ENCODE results near the gene GAGE10.
"Not testable (repeated sequence)": the region's sequence is repeated elsewhere in the genome, so short reads cannot be mapped to it uniquely, and the experiment has no call there.

Gene GAGE10

DNA sequence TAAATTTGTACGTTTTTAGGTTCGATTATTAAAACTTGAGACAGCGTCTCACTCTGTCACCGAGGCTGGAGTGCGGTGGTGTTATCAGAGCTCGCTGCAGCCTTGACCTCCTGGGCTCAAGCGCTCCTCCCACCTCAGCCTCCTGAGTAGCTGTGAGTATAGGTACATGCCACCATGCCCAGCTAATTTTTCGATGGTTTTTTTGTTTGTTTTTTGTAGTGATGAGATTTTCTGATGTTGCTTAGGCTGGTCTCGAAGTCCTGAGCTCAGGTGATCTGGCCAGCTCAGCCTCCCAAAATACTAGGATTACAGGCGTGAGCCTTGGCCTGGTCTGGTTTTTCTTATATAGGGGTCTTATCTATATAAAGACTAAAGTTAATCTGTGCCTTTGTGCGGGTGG, 27.0 kb downstream of the GAGE10 start:
- not testable (repeated sequence) for DNase-seq (ENCODE audit: low spot score)

DNA sequence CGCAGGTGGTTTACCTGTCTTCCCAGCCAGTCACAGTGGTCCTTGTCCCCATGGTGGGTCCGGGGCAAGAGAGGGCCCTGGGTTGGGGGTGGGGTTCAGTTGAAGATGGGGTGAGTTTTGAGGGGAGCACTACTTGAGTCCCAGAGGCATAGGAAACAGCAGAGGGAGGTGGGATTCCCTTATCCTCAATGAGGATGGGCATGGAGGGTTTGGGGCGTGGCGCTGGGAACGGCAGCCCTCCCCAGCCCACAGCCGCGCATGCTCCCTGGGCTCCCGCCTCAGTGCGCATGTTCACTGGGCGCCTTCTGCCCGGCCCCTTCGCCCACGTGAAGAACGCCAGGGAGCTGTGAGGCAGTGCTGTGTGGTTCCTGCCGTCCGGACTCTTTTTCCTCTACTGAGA, 27.8 kb downstream of the GAGE10 start, which contains the start of gene GAGE13:
Gene GAGE13 (plus strand): TSS at position 301 of the 400 bp plus-strand sequence. CDS start 1,156 bp downstream, outside the sequence.
- not testable (repeated sequence) for DNase-seq (ENCODE audit: low spot score)

DNA sequence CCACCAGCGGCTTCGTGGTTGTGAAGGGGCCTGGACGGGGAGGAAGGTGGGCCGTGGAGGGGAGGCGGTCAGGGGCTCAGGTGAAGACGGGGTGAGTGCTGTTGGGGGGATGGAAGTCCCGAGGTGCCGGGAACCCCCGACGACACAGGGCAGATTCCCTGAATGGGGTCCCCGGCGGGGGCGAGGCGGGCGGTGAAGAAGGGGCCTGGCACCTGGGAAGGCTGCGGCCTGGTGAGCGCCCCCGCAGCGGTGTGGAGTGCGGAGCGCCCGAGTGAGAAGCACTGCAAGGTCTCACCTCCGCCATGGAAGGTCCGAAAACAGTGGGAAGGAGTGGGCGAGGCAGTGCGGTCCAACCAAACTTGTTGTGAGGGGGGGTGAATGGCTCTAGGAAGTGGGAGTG, 28.4 kb downstream of the GAGE10 start:
- not testable (repeated sequence) for DNase-seq (ENCODE audit: low spot score)

DNA sequence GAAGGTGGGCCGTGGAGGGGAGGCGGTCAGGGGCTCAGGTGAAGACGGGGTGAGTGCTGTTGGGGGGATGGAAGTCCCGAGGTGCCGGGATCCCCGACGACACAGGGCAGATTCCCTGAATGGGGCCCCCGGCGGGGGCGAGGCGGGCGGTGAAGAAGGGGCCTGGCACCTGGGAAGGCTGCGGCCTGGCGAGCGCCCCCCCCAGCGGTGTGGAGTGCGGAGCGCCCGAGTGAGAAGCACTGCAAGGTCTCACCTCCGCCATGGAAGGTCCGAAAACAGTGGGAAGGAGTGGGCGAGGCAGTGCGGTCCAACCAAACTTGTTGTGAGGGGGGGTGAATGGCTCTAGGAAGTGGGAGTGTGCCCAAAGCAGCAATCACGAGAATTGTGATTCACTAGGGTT, 38.0 kb downstream of the GAGE10 start:
- DNase-seq (ENCODE audit: low spot score) = not testable (repeated sequence)

DNA sequence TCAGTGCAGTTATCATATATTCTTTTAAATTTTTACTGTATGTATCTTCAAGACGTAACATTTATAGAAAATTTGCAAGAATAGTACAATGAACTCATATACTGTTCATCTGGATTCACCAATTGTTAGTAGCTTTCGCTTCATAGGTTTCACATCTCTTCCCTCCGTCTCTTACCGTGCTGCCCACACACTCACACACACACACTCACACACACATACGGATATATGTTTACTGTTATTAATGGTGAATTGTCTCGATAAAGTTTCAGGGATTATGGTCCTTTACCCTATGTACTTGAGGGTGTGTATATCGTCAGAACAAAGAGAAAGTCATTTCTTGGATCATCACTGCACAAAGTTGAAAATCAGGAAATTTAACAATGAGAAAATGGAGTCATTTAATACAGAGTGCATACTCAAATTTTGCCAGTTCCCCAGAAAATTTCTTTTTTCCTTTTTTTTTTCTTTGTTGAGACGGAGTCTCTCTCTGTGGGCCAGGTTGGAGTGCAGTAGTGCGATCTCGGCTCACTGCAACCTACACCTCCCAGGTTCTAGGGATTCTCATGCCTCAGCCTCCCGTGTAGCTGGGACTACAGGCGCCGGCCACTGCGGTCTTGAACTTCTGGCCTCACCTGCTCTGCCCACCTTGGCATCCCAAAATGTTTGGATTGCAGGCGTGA, 41.2 kb downstream of the GAGE10 start:
- not testable (repeated sequence) for DNase-seq (ENCODE audit: low spot score)

DNA sequence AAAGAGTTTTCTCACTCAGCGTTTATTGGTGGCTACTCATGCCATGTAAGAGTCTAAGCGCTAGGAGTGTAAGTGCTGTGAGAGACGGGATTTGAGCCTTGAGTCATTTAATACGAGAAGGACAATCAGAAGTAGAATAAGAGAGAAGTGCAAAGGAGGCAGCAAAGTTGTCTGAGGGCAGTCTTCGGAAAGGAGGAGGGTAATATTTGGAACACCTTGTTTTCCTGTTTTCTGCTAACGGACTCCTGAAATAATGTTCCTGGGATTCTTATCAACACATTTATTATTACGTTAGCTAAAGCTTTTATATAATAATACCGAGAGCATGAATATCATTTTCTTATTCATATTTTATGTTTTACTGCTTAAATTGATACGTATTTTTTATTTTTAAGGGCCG, 42.0 kb downstream of the GAGE10 start:
- DNase-seq (ENCODE audit: low spot score) = not testable (repeated sequence)

DNA sequence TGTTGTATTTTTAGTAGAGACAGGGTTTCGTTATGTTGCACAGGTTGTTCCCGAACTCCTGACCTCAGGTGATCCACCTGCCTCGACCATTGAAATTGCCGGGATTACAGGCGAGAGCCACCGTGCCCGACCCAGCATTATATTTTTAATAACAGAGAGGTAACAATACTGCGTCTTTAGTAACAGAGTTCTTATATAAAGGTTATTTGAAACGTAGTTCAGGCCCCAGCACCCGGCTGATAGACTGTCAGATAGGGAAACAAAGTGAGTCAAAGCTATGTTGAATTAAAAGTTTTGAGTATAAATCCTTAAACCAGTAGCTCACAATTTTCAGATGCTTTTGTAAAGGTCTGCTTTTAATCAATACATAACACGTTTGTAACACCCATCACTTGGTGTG, 42.7 kb downstream of the GAGE10 start:
- DNase-seq (ENCODE audit: low spot score) = not testable (repeated sequence)

Data from GM03348 (cell line).